NAMALWA (cell line): ENCODE results near the gene BIN2.

Experiments
- DNase-seq: peaks from one replicate; pipeline ENCODE4 v3.0.0-alpha.2; 2015; ENCODE audit warnings: low spot score

Gene BIN2

GRCh38 chr12:51323966-51324895 lies at the start of gene BIN2:
BIN2 (minus strand) TSS chr12:51324174; CDS start chr12:51324102, 72 bp downstream.
- DNase-seq: peak; percentile 79

- no peak for DNase-seq
Observed at GRCh38 chr12:51373187-51373586, 49.2 kb upstream of the BIN2 start.

- no peak for DNase-seq
Observed at GRCh38 chr12:51372021-51372420, 48.0 kb upstream of the BIN2 start.

- no peak for DNase-seq
Observed at GRCh38 chr12:51371295-51371953, 47.5 kb upstream of the BIN2 start.

- DNase-seq: no peak
Observed at GRCh38 chr12:51370667-51371066, 46.7 kb upstream of the BIN2 start.

GRCh38 chr12:51369581-51369980 lies 45.6 kb upstream of the BIN2 start:
- DNase-seq: no peak

GRCh38 chr12:51368640-51369517 lies 44.9 kb upstream of the BIN2 start:
- DNase-seq: peak; percentile 96

- no peak for DNase-seq
Observed at GRCh38 chr12:51365276-51365675, 41.3 kb upstream of the BIN2 start.

- no peak for DNase-seq
Observed at GRCh38 chr12:51364001-51364400, 40.0 kb upstream of the BIN2 start.

GRCh38 chr12:51362747-51363342 lies 38.9 kb upstream of the BIN2 start:
- no peak for DNase-seq

- DNase-seq: no peak
Observed at GRCh38 chr12:51362307-51362706, 38.3 kb upstream of the BIN2 start.

GRCh38 chr12:51361161-51362016 lies 37.4 kb upstream of the BIN2 start:
- no peak for DNase-seq

- DNase-seq: no peak
Observed at GRCh38 chr12:51360315-51360714, 36.3 kb upstream of the BIN2 start.

GRCh38 chr12:51359851-51360250 lies 35.9 kb upstream of the BIN2 start:
- DNase-seq: no peak

GRCh38 chr12:51358496-51358895 lies 34.5 kb upstream of the BIN2 start:
- DNase-seq: no peak

GRCh38 chr12:51357374-51358047 lies 33.5 kb upstream of the BIN2 start:
- DNase-seq: peak; percentile 40

GRCh38 chr12:51351913-51352532 lies 28.0 kb upstream of the BIN2 start:
- DNase-seq: peak; percentile 69

GRCh38 chr12:51349026-51349425 lies 25.1 kb upstream of the BIN2 start:
- no peak for DNase-seq

GRCh38 chr12:51348116-51348515 lies 24.1 kb upstream of the BIN2 start:
- no peak for DNase-seq

GRCh38 chr12:51346581-51346980 lies 22.6 kb upstream of the BIN2 start, which contains the start of gene CELA1:
CELA1 (minus strand) TSS chr12:51346679; CDS start chr12:51346638, 41 bp downstream.
- DNase-seq: no peak
